Body of pancreas (tissue), 4 donors: ENCODE results near the gene DDIT3.

Experiments
- CTCF ChIP-seq, 7 experiments: fragments of 450-650 bp in 4 of 7; fragments of 200-600 bp in 3 of 7; sonication (generic) in 3 of 7; IDR thresholded peaks; one replicate each; pipeline ENCODE4 v1.5.1; 2016 to 2019; ENCODE audit warnings: antibody characterized with exemption in 7 of 7
- POLR2A ChIP-seq, 3 donors: fragments of 450-650 bp; IDR thresholded peaks; one replicate each; pipeline ENCODE4 v1.6.1; 2016; ENCODE audit warnings: antibody characterized with exemption in 3 of 3, mild to moderate bottlenecking in 2 of 3

GRCh38 chr12:57526477-57527126 lies 6.3 kb upstream of the DDIT3 start:
- TF ChIP-seq CTCF (IDR thresholded peaks at IDR 0.05) (no peak), POLR2A (IDR thresholded peaks at IDR 0.05) (no peak)
